GM23338 (cell line): ENCODE data around the gene RPUSD1.

Source experiments
- CREB1 ChIP-seq: fragments of 250-450 bp; sonication (Bioruptor Pico); IDR thresholded peaks from 2 replicates; pipeline ENCODE4 v1.5.0; 2020; ENCODE audit warnings: low read depth, mild to moderate bottlenecking, moderate library complexity
- CTCF ChIP-seq, 2 experiments: fragments of 200-600 bp in 1 of 2; sonication (generic) in 1 of 2; conservative IDR thresholded peaks; 2 replicates each; pipeline versions ENCODE4 v1.5.1 to v1.6.1; 2016 to 2017; ENCODE audit warnings: antibody characterized with exemption in 2 of 2, low read depth in 2 of 2, mild to moderate bottlenecking in 2 of 2, moderate library complexity in 1 of 2
- EZH2 ChIP-seq: fragments of 200-600 bp; sonication (generic); IDR thresholded peaks from one replicate; pipeline ENCODE4 v1.8.0; 2017; ENCODE audit warnings: antibody characterized with exemption, mild to moderate bottlenecking, low read depth; ENCODE audit not compliant: unreplicated experiment
- EZH2phosphoT487 ChIP-seq: fragments of 200-600 bp; sonication (generic); IDR thresholded peaks from one replicate; pipeline ENCODE4 v1.8.1; 2018; ENCODE audit warnings: antibody characterized with exemption; ENCODE audit not compliant: unreplicated experiment
- JUNB ChIP-seq: IDR thresholded peaks from one replicate; pipeline ENCODE4 v1.6.1; 2016; ENCODE audit warnings: antibody characterized with exemption; ENCODE audit not compliant: unreplicated experiment
- NANOG ChIP-seq: IDR thresholded peaks from 2 replicates; pipeline ENCODE4 v1.6.1; 2016; ENCODE audit warnings: antibody characterized with exemption, borderline replicate concordance
- POLR2AphosphoS5 ChIP-seq: IDR thresholded peaks from 2 replicates; pipeline ENCODE4 v1.6.1; 2016; ENCODE audit warnings: antibody characterized with exemption, low read depth
- REST ChIP-seq: IDR thresholded peaks from one replicate; pipeline ENCODE4 v1.6.1; 2018; ENCODE audit warnings: antibody characterized with exemption; ENCODE audit not compliant: unreplicated experiment
- TF ChIP-seq, protein P1 (sequence below): IDR thresholded peaks from 2 replicates; pipeline ENCODE4 v1.6.1; 2016; ENCODE audit warnings: antibody characterized with exemption

GRCh38 chr16:777826-778225 is 10.4 kb downstream of the RPUSD1 start:
- no peak for TF ChIP-seq CTCF (conservative IDR thresholded peaks at IDR 0.05; ENCODE audit: low read depth in 2 of 2)
- no peak for TF ChIP-seq EZH2
- no peak for TF ChIP-seq POLR2AphosphoS5
- no peak for TF ChIP-seq REST
- TF ChIP-seq JUNB: no peak
- TF ChIP-seq, protein P1, sequence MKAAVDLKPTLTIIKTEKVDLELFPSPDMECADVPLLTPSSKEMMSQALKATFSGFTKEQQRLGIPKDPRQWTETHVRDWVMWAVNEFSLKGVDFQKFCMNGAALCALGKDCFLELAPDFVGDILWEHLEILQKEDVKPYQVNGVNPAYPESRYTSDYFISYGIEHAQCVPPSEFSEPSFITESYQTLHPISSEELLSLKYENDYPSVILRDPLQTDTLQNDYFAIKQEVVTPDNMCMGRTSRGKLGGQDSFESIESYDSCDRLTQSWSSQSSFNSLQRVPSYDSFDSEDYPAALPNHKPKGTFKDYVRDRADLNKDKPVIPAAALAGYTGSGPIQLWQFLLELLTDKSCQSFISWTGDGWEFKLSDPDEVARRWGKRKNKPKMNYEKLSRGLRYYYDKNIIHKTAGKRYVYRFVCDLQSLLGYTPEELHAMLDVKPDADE: no peak
- TF ChIP-seq NANOG: no peak
- TF ChIP-seq CREB1 (CRISPR knock-in tag): no peak
- no peak for TF ChIP-seq EZH2phosphoT487
